ENCODE measurements around the gene HERC3.

HERC3 gene

DNA sequence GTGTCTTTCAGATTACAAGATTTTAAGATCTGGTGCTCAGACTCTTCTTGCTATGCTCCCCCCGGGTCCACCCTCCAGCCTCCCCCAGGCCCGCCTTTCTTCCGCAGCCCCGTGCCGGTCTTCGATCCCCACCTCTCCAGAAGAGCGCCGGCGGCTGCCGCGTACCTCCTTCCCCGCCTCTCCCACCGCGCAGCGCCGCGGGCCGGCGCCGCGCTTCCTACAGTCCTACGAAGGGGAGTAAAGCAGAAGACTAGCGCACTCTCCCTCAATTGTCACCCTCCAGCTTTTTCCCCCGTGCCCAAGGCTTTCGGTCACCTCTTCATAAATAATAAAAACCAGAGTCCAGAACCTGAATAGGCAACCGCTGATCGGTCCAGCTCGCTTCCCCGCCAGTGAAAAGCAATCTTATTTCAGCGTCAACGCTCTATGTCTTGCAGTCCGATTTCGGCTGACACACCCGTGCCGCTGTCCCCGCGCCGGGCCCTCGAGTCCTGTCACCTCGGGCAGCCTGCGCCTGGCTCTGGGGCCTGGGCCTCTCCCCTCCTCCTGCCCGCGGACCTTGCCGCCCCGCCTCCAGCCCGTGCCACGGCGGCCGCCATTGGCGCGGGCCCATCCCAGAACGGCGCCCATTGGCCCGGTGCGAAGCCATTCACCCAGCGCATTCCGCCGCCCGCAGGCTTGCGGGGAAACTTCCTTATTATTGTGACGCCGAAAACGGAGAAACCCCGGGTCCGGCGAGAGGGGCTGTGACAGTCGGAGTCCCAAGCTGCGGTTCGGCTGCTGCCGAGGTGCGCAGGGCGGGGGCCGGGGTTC lies at the start of gene HERC3:
TSS of gene HERC3 (plus strand) at position 694 of the 813 bp plus-strand sequence. CDS start 13,344 bp downstream, outside the sequence.
- Histone ChIP-seq H3K9me3 (ENCODE audit: low read length) (no peaks in the 10 kb centered on the region), H3K36me3 (ENCODE audit: insufficient read depth, low read length) (peaks cover 8% of the 10 kb centered on the region), H3K4me1 (ENCODE audit: insufficient read depth, low read length) (peaks cover 18% of the 10 kb centered on the region), H3K9ac (ENCODE audit: low read length) (peak within 1 kb of the TSS; percentile 72), H3K4me3 (ENCODE audit: low read depth in 1 of 2, low read length in 2 of 2) (peak within 1 kb of the TSS; percentile 83 to 86), H3K27me3 (ENCODE audit: control insufficient read depth in 1 of 2, insufficient read depth in 2 of 2, low read length in 2 of 2) (no peaks in the 10 kb centered on the region), H3K27ac (ENCODE audit: low read depth, low read length) (peak within 1 kb of the TSS; percentile 98)

GRCh38 chr4:88549815-88550214 lies 42.5 kb upstream of the HERC3 start:
- no peak overlapping the region for H3K9ac ChIP-seq (ENCODE audit: low read length)
- no peaks in the 10 kb centered on the region for H3K4me1 ChIP-seq (ENCODE audit: insufficient read depth, low read length)
- no peaks in the 10 kb centered on the region for H3K27me3 ChIP-seq (ENCODE audit: control insufficient read depth in 1 of 2, insufficient read depth in 2 of 2, low read length in 2 of 2)
- H3K4me3 ChIP-seq (ENCODE audit: low read depth in 1 of 2, low read length in 2 of 2) = no peak overlapping the region
- no peaks in the 10 kb centered on the region for H3K9me3 ChIP-seq (ENCODE audit: low read length)
- H3K36me3 ChIP-seq (ENCODE audit: insufficient read depth, low read length) = no peaks in the 10 kb centered on the region
- H3K27ac ChIP-seq (ENCODE audit: low read depth, low read length) = no peak overlapping the region

GRCh38 chr4:88567591-88567990 lies 24.7 kb upstream of the HERC3 start:
- H3K27me3 ChIP-seq (ENCODE audit: control insufficient read depth in 1 of 2, insufficient read depth in 2 of 2, low read length in 2 of 2) = no peaks in the 10 kb centered on the region
- no peak overlapping the region for H3K9ac ChIP-seq (ENCODE audit: low read length)
- no peak overlapping the region for H3K27ac ChIP-seq (ENCODE audit: low read depth, low read length)
- H3K36me3 ChIP-seq (ENCODE audit: insufficient read depth, low read length) = no peaks in the 10 kb centered on the region
- no peaks in the 10 kb centered on the region for H3K4me1 ChIP-seq (ENCODE audit: insufficient read depth, low read length)
- H3K9me3 ChIP-seq (ENCODE audit: low read length) = no peaks in the 10 kb centered on the region
- H3K4me3 ChIP-seq (ENCODE audit: low read depth in 1 of 2, low read length in 2 of 2) = no peak overlapping the region

DNA sequence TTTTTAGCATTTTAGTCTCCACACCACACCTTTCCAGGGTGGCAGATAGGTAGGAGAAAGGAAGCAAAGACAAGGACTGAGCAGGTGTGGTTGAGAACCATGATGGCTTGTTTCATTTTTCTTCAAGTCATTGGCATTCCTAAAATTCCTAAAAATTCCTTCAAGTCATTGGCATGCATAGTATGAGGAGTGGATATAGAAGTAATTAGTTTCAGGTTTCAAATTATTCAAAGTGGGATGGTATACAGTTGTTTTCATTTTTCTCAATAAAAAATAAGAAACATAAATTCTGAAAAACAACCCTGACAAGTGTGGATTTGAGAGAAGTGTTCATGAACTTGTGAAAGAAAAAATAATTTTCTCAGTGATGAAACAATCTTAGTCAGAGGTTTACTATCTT lies 22.3 kb upstream of the HERC3 start:
- Histone ChIP-seq H3K4me3 (ENCODE audit: low read depth in 1 of 2, low read length in 2 of 2) (no peak overlapping the region), H3K27ac (ENCODE audit: low read depth, low read length) (no peak overlapping the region), H3K9ac (ENCODE audit: low read length) (no peak overlapping the region), H3K4me1 (ENCODE audit: insufficient read depth, low read length) (no peaks in the 10 kb centered on the region), H3K27me3 (ENCODE audit: control insufficient read depth in 1 of 2, insufficient read depth in 2 of 2, low read length in 2 of 2) (no peaks in the 10 kb centered on the region), H3K9me3 (ENCODE audit: low read length) (no peaks in the 10 kb centered on the region), H3K36me3 (ENCODE audit: insufficient read depth, low read length) (no peaks in the 10 kb centered on the region)

DNA sequence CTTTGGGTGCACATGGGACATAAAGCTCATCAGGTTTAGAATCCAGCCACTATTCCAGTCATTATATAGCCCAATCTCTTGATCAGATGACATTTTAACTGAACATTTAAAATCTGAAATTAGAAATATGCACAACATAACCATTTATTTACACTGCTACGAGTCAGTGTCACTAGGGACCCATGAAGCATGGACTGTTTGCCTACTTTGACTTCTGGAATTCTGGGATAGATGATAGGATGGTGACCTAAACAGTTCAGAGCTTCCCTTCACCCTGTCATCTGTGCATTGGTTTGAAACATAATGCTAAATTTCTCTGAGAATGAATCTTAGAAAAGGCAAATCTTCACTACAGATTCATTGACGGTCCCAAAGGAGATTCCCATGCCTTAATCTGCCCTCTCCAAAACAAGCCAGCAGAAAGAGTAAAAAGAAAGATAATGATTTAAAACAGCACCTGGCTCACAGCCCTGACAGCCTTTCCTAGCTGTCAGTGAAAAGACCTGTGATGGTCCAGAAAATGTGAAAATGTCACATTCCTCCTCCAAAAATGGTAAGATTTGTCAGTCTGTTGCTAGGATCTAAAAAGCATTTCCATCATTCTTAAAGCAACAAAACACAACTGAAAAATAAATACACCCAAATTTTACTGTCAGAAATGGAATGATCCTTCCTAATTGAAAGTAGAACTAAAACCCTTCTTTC lies 18.9 kb upstream of the HERC3 start:
- H3K9ac ChIP-seq (ENCODE audit: low read length) = no peak overlapping the region
- no peaks in the 10 kb centered on the region for H3K4me1 ChIP-seq (ENCODE audit: insufficient read depth, low read length)
- no peaks in the 10 kb centered on the region for H3K36me3 ChIP-seq (ENCODE audit: insufficient read depth, low read length)
- H3K9me3 ChIP-seq (ENCODE audit: low read length) = no peaks in the 10 kb centered on the region
- no peak overlapping the region for H3K27ac ChIP-seq (ENCODE audit: low read depth, low read length)
- no peaks in the 10 kb centered on the region for H3K27me3 ChIP-seq (ENCODE audit: control insufficient read depth in 1 of 2, insufficient read depth in 2 of 2, low read length in 2 of 2)
- H3K4me3 ChIP-seq (ENCODE audit: low read depth in 1 of 2, low read length in 2 of 2) = no peak overlapping the region

DNA sequence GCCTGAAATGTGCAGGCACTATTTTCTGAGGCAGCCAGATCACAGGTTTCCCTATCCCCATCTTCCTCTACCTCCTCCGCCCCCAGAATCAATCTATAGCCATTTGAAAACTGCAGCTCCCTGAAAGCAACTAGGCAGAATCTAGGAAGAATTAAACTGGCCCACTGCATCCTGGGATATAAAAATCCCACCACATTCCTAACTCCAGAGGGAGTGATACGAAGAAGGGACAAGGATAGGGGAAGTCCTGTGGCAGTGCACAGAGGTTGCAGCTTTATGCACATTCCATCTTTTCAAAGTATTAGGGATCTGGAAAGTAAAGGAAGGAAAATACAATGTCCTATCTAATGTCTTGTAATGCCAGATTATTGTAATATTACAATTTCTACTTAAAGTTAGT lies 18.3 kb upstream of the HERC3 start:
- H3K9me3 ChIP-seq (ENCODE audit: low read length) = no peaks in the 10 kb centered on the region
- H3K27me3 ChIP-seq (ENCODE audit: control insufficient read depth in 1 of 2, insufficient read depth in 2 of 2, low read length in 2 of 2) = no peaks in the 10 kb centered on the region
- H3K4me1 ChIP-seq (ENCODE audit: insufficient read depth, low read length) = no peaks in the 10 kb centered on the region
- no peak overlapping the region for H3K9ac ChIP-seq (ENCODE audit: low read length)
- H3K36me3 ChIP-seq (ENCODE audit: insufficient read depth, low read length) = no peaks in the 10 kb centered on the region
- no peak overlapping the region for H3K4me3 ChIP-seq (ENCODE audit: low read depth in 1 of 2, low read length in 2 of 2)
- H3K27ac ChIP-seq (ENCODE audit: low read depth, low read length) = no peak overlapping the region

DNA sequence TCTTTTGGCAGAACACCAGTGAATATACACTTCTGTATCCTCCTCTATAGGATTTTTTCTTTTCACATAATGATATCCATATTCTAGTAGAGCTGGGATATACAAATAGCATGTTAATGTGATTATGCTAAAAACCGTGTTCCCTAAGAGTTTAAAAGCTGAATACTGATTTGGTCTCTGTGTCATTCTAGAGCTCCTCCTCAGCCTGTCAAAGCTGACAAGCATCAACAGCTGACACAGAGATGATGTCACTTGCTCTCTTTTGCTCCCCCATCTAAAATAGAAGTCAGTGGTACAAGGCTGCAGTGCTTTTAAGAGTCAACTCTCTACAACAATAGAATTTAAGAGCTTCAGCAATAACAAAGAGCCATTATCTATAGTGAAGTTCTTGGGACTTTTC lies 17.1 kb upstream of the HERC3 start:
- Histone ChIP-seq H3K4me3 (ENCODE audit: low read depth in 1 of 2, low read length in 2 of 2) (no peak overlapping the region), H3K9ac (ENCODE audit: low read length) (no peak overlapping the region), H3K4me1 (ENCODE audit: insufficient read depth, low read length) (no peaks in the 10 kb centered on the region), H3K9me3 (ENCODE audit: low read length) (no peaks in the 10 kb centered on the region), H3K27me3 (ENCODE audit: control insufficient read depth in 1 of 2, insufficient read depth in 2 of 2, low read length in 2 of 2) (no peaks in the 10 kb centered on the region), H3K36me3 (ENCODE audit: insufficient read depth, low read length) (no peaks in the 10 kb centered on the region), H3K27ac (ENCODE audit: low read depth, low read length) (no peak overlapping the region)

- no peak overlapping the region for H3K27ac ChIP-seq (ENCODE audit: low read depth, low read length)
- no peaks in the 10 kb centered on the region for H3K36me3 ChIP-seq (ENCODE audit: insufficient read depth, low read length)
These were observed 9.8 kb upstream of the HERC3 start for GRCh38 chr4:88582493-88582892.

DNA sequence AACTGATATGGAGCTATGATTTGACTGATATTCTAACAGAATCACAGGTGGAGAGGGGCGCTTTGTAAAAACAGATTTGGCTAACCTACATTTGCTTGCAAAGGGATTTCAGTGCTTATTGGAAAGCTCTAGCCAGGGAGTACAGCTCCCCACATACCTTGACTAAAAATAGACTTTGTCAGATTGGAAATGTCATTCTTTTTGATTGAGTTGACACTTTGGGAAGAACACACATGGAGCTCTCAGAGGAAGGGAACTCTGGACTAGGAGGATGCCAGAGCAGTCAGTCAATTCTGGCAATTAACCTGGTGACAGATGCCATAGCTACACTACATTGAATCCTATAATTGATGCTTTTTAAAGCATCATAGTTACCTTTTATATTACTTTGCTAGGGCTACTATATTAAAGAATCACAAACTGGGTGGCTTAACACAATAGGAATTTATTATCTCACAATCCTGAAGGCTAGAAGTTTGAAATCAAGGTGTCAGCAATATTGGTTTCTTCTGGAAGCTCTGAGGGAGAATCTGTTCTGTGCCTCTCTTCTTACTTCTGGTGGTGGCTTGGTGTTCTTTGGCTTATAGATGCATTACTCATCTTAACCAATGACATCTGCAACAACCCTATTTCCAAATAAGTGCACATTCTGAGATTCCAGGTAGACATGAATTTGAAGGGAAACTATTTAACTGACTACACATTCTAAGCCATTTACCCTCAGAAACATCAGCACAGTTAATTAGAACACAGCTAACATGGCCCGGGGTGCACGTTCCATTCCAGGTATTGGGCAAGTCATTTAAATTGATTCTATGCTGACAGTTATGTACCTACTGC lies 8.4 kb upstream of the HERC3 start:
- Histone ChIP-seq H3K4me1 (ENCODE audit: insufficient read depth, low read length) (no peaks in the 10 kb centered on the region), H3K27ac (ENCODE audit: low read depth, low read length) (no peak overlapping the region), H3K27me3 (ENCODE audit: control insufficient read depth in 1 of 2, insufficient read depth in 2 of 2, low read length in 2 of 2) (no peaks in the 10 kb centered on the region), H3K9ac (ENCODE audit: low read length) (no peak overlapping the region), H3K9me3 (ENCODE audit: low read length) (no peaks in the 10 kb centered on the region), H3K36me3 (ENCODE audit: insufficient read depth, low read length) (no peaks in the 10 kb centered on the region), H3K4me3 (ENCODE audit: low read depth in 1 of 2, low read length in 2 of 2) (no peak overlapping the region)

More at GRCh38 chr4:88582493-88582892, 9.8 kb upstream of the HERC3 start:
- H3K4me1 ChIP-seq (ENCODE audit: insufficient read depth, low read length) = no peaks in the 10 kb centered on the region
- no peaks in the 10 kb centered on the region for H3K9me3 ChIP-seq (ENCODE audit: low read length)
- no peak overlapping the region for H3K9ac ChIP-seq (ENCODE audit: low read length)
- H3K27me3 ChIP-seq (ENCODE audit: control insufficient read depth in 1 of 2, insufficient read depth in 2 of 2, low read length in 2 of 2) = no peaks in the 10 kb centered on the region
- no peak overlapping the region for H3K4me3 ChIP-seq (ENCODE audit: low read depth in 1 of 2, low read length in 2 of 2)

GRCh38 chr4:88584471-88584900 lies 7.8 kb upstream of the HERC3 start:
- Histone ChIP-seq H3K9ac (ENCODE audit: low read length) (no peak overlapping the region), H3K27me3 (ENCODE audit: control insufficient read depth in 1 of 2, insufficient read depth in 2 of 2, low read length in 2 of 2) (no peaks in the 10 kb centered on the region), H3K9me3 (ENCODE audit: low read length) (no peaks in the 10 kb centered on the region), H3K27ac (ENCODE audit: low read depth, low read length) (no peak overlapping the region), H3K36me3 (ENCODE audit: insufficient read depth, low read length) (no peaks in the 10 kb centered on the region), H3K4me3 (ENCODE audit: low read depth in 1 of 2, low read length in 2 of 2) (no peak overlapping the region), H3K4me1 (ENCODE audit: insufficient read depth, low read length) (no peaks in the 10 kb centered on the region)

GRCh38 chr4:88585917-88586316 lies 6.4 kb upstream of the HERC3 start:
- Histone ChIP-seq H3K27ac (ENCODE audit: low read depth, low read length) (no peak overlapping the region), H3K4me1 (ENCODE audit: insufficient read depth, low read length) (no peaks in the 10 kb centered on the region), H3K27me3 (ENCODE audit: control insufficient read depth in 1 of 2, insufficient read depth in 2 of 2, low read length in 2 of 2) (no peaks in the 10 kb centered on the region), H3K4me3 (ENCODE audit: low read depth in 1 of 2, low read length in 2 of 2) (no peak overlapping the region), H3K36me3 (ENCODE audit: insufficient read depth, low read length) (no peaks in the 10 kb centered on the region), H3K9me3 (ENCODE audit: low read length) (no peaks in the 10 kb centered on the region), H3K9ac (ENCODE audit: low read length) (no peak overlapping the region)

All from muscle layer of colon (tissue), 2 donors.